ENCODE results near the gene PANK4.

PANK4 gene

GRCh38 chr1:2544093-2544874, 17.9 kb upstream of the PANK4 start:
- no peak for FAIRE-seq

- no peak for FAIRE-seq
Measured at GRCh38 chr1:2543543-2544092, 17.2 kb upstream of the PANK4 start.

- no peak for FAIRE-seq
Measured at GRCh38 chr1:2542246-2542915, 16.0 kb upstream of the PANK4 start.

DNA sequence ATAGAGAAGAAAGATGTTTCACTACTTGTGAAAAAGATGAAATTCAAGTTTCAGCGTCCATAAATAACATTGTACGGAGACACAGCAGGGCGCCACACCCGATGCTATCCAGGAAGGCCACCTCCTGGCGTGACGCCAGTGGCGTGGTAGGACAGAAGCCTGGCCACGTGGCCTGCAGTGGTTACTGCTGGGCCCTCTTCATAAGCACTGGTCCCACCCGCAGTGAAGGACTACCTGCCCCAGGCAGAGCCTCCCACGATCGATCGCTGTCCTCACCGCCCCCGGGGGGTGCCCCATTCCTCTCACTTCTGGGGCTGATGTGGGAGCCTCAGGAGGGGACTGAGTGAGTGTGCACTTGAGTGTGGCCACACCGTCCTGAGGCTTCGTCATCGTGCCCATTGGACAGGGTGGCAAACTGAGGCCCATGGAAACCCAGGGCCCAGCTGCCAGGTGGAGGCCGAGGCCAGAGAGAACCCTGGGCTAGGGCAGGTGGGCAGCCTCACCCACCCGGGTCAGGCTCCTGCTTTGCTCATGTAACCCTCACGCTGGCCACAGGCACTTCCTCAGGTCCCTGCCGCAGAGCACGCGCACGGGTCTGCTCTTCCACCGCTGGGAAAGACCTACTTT, 15.3 kb upstream of the PANK4 start:
- FAIRE-seq = no peak

DNA sequence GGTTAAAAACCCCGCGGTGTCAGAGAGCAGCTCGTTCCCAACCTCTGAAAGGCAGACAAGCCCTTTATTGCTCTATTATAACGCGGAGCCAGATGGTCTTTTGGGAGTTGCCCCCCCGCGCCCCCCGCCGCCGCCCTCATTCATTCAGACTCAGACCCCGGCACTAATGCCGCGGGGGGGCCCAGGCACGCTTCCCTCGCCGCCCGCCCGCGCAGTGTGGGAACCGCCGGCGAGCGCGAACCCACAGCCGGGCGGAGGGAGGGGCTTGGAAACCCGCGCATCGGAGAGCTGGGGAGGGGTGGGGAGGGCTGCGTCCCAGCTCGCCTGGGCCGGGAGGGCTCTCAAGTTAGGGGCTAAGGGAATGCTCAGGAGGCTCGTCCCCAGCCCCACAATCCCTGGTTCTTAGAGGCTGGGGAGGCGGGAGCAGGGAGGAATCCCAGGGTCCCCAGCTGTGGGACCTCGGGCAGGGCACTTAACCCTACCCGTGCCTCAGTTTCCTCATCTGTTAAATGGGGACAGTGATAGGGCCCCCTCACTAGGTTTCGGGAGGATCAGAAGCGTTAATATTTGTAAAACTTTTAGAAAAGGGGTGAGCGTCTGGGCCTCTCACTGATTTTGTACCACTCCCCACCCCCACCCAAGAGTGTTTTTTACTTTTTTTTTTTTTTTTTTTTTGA, 14.6 kb upstream of the PANK4 start:
- FAIRE-seq = no peak

DNA sequence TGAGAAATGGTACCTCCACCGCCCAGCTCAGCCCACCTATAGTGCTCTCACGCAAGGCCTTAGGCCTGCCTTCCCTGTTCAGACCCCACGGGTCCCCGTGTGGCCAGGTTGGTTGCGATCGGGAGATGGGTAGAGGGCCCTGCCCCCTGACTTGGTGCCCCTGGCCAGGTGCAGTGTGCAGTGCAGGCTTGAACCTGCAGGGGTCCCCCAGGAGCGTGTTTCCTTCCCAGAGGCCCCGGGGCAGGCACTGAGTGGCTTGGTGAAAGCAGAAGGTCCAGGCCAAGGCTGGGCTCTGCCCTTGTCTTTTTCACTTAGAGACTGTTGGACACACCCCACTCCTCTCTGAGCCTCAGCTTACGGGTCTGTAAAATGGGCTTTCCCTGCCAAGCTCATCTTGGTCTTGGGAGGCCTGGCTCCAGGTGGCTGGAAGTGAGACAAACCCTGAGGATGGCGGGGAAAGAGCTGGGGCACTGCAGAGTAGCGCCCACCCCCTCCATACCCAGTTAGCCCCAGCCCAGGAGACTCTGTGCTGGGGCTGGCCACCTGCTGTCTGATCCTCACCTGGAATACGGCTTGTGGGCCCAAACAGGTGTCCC, 13.0 kb upstream of the PANK4 start:
- FAIRE-seq = no peak

DNA sequence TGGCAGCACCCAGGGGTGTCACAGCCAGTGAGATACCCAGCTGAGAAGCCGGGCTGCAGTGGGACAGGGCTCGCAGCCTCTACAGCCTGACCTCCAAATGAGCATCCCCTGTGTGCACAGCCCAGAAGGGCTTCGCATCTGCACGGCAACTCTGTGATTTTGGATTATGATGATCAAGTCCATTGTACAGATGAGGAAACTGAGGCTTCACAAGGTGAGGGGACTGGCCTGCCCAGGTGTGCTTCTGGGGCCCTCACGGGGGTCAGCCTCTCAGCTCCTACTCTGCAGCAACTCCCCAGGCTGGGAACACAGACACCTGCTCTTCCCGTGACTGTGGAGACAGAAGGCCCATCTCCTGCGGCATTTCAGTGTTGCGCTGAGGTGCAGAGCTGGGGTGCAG, 12.5 kb upstream of the PANK4 start:
- FAIRE-seq = no peak

DNA sequence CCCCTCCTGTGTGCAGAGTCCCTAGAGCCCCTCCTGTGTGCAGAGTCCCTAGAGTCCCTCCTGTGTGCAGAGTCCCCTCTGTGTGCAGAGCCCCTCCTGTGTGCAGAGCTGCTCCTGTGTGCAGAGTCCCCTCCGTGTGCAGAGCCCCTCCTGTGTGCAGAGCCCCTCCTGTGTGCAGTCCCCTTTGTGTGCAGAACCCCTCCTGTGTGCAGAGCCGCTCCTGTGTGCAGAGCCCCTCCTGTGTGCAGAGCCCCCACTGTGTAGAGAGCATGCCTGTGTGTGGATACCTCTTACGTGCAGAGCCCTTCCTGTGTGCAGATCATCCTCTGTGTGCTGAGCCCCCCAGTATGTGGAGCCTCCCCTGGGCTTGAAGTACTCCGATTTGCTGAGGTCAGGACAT, 12.0 kb upstream of the PANK4 start:
- FAIRE-seq = no peak

DNA sequence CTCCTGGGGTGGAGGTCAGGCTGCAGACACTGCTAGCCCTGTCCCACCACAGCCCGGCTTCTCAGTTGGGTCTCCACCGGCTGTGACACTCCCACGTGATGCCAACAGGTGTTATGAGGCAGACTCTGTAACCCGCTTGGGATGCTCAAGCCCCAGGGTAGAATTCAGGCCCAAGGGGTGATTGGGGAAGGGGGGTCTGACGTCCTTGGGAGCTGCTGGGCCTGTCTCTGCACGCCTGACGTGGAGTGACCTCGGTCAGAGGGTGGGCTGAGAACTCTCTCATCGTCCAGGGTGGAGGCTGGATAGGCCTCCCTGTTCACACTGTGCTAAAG, 11.4 kb upstream of the PANK4 start:
- FAIRE-seq = no peak

DNA sequence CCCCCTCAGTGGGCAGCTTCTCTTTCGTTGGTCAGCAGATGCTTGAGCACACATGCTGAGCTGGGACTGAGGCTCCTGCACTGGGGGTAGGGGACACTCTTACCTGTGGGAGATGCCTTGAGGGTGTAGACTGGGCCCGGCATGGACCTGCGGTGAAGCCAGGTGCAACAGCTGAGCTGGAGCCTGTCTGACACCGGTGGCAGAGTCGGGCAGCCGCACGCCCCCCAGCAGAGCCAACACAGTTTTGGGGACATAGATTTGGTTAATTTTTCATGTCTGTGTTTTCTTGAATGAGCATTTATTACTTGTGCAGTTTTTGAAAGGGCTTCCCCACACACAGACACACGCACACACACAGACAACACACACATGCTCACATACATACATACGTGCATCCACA, 9.6 kb upstream of the PANK4 start:
- no peak for FAIRE-seq

GRCh38 chr1:2535455-2535854, 9.1 kb upstream of the PANK4 start:
- FAIRE-seq = no peak

DNA sequence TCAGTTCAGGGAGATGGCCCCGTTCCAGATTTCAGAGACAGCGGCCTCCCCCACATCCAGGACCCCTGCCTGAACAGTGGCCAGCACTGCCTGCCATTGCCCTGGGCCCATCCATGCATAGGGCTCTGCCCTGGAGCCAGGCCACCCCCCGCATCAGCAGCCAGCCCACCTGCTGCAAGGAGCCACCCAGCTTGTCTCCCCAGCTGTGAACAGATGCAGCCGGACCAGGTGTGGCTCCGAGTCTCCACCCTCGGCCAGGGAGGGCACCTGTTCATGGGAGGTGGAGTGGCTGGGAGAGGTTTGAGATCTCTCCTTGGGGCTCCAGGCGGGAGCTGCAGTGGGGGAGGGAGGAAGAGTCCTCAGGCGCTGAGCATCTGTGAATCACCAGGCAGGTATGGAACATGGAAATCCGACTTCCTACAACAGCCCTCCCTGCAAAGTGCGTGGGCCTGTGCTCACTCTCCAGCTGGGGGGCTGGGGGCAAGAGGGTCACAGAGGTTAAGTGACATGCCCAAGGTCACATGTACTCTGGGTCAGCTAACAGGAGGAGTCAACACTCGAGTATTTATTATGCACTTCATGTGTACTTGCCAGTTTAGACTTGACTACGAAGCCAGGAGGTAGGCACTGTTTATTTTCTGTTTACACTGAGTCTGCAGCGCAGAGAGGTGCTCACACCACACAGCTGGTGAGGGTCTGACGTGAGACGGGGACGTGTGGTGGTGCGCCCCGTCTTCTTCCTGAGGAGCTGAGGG, 8.5 kb upstream of the PANK4 start:
- no peak for FAIRE-seq

GRCh38 chr1:2534315-2534686, 7.9 kb upstream of the PANK4 start:
- FAIRE-seq = no peak

DNA sequence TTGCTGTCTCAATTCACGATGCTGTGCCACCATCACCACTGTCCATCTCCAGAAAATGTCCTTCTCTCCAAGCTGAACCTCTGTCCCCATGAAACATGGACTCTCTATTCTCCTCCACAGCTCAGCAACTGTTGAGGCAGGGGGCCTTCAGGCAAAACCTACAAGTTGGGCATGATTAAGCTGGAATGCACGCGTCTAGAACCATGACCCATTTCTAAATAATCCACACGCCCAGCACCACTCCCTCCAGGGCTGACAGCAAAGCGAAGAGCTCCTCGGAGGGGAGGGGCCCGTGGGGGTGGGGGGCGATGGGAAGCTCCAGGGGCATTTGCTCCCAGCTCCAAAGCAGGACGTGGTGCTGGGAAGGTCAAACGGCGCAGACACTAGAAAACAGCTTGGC, 7.0 kb upstream of the PANK4 start:
- FAIRE-seq = no peak

GRCh38 chr1:2532485-2533160, 6.2 kb upstream of the PANK4 start:
- no peak for FAIRE-seq

GRCh38 chr1:2530513-2531361, 4.3 kb upstream of the PANK4 start:
- no peak for FAIRE-seq

GRCh38 chr1:2529784-2530512, 3.6 kb upstream of the PANK4 start, which contains the start of gene HES5:
Gene HES5 (minus strand): TSS chr1:2530263. CDS start chr1:2530164, 99 bp downstream.
- FAIRE-seq = no peak

DNA sequence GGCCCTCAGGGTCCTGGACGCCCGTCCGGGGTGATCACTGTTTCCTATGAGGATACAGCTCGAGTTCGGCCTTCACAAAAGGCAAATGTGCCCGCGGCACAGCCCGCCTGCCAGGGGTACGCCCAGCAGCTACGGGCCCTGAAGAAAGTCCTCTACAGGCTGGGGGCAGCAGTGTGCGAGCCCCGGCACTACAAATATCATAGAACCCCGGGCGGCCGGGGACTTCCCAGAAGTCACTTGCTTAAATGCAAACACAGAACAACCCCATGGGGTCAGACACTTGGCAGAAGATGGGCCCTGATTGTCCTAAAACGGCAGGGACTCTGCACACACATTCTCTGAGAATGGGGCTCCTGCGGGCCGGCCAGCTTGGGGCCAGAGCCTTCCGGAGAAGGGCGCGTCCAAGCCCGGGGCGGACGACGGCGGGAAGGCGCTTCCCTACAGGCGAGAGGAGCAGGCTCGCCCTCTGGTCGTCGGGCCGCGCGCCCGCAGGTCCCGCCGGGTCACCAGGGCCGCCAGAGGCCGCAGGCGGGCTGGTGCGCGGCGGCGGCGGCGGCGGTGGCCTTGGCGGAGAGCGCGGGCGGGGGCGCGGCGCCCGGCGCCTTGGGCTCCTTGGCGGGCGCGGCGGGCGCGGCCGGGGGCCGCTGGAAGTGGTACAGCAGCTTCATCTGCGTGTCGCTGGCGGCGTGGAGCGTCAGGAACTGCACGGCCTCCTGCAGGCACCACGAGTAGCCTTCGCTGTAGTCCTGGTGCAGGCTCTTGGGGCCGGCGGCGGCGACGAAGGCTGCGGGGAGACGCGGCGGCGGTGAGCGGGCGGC, 2.8 kb upstream of the PANK4 start:
- FAIRE-seq = no peak

DNA sequence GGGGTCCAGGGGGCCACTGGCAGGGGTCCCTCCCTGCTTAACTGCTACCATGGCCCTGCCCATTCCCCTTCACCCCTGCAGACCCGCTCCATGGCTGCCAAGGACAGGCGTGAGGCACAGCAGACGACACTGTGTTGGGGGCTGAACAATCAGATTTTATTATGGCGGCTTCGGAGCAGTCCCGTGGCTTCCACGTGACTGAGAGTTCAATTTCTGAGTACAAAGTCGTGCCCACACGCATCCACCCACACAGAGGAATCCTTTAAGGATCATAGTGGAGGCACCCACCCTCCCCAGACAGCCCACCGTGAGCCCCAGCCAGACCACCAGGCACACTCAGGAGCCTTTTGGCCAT, 2.2 kb upstream of the PANK4 start:
- FAIRE-seq = no peak

Measured in TTC549 (cell line).